HG02623 (cell line): ENCODE data around the gene CAPN5.

Experiments used
- ATAC-seq: cut with Tn5 transposase; IDR thresholded peaks from one replicate; pipeline ENCODE4 v1.9.1; 2021; ENCODE audit warnings: moderate library complexity; ENCODE audit not compliant: unreplicated experiment

CAPN5 gene

GRCh38 chr11:77114089-77114463, 47.3 kb downstream of the CAPN5 start:
- ATAC-seq: no peak

- ATAC-seq: no peak
These were observed 48.4 kb downstream of the CAPN5 start for GRCh38 chr11:77115181-77115611.

GRCh38 chr11:77115956-77116355, 49.2 kb downstream of the CAPN5 start:
- no peak for ATAC-seq

- no peak for ATAC-seq
These were observed 50.7 kb downstream of the CAPN5 start for GRCh38 chr11:77117492-77117891.

- no peak for ATAC-seq
These were observed 51.3 kb downstream of the CAPN5 start for GRCh38 chr11:77118086-77118485.

- ATAC-seq: no peak
These were observed 52.2 kb downstream of the CAPN5 start for GRCh38 chr11:77118971-77119370.

GRCh38 chr11:77119531-77119936, 52.8 kb downstream of the CAPN5 start:
- ATAC-seq: no peak

GRCh38 chr11:77120571-77120970, 53.8 kb downstream of the CAPN5 start:
- no peak for ATAC-seq

- ATAC-seq: no peak
These were observed 54.4 kb downstream of the CAPN5 start for GRCh38 chr11:77121096-77121640.

GRCh38 chr11:77121876-77122575, 55.3 kb downstream of the CAPN5 start:
- ATAC-seq: no peak

- ATAC-seq: no peak
These were observed 55.9 kb downstream of the CAPN5 start for GRCh38 chr11:77122576-77123212.

GRCh38 chr11:77123591-77123990, 56.8 kb downstream of the CAPN5 start:
- ATAC-seq: no peak

- ATAC-seq: no peak
These were observed 57.3 kb downstream of the CAPN5 start for GRCh38 chr11:77124041-77124440.

- ATAC-seq: no peak
These were observed 57.7 kb downstream of the CAPN5 start for GRCh38 chr11:77124488-77124887.

- ATAC-seq: no peak
These were observed 58.4 kb downstream of the CAPN5 start for GRCh38 chr11:77125191-77125590.

GRCh38 chr11:77125695-77126094, 58.9 kb downstream of the CAPN5 start:
- no peak for ATAC-seq

- no peak for ATAC-seq
These were observed 59.5 kb downstream of the CAPN5 start for GRCh38 chr11:77126156-77126775.

GRCh38 chr11:77126861-77127234, 60.1 kb downstream of the CAPN5 start:
- ATAC-seq: no peak

GRCh38 chr11:77127235-77127911, 60.6 kb downstream of the CAPN5 start:
- ATAC-seq: no peak

GRCh38 chr11:77127920-77128691, 61.3 kb downstream of the CAPN5 start, which contains the start of gene MYO7A:
TSS of gene MYO7A (plus strand) at chr11:77128246. CDS start at chr11:77130635, 2,389 bp downstream.
- ATAC-seq: no peak
